Stimulated activated naive B cell treated with anti-CD40 and anti-IgM and Interleukin-4, amounts not matched to agents 10 μg/mL and 1 μg/mL and 100 μg/mL, for 72 hours (primary cell): Measurements from ENCODE around the gene CNGA3.
A peak's percentile ranks its signal among the peaks of the same experiment; 100 is the strongest.
"Not testable (repeated sequence)": the region's sequence is repeated elsewhere in the genome, so short reads cannot be mapped to it uniquely, and the experiment has no call there.

ENCODE experiments used
- ATAC-seq, 2 donors: fragments of 150-1000 bp; cut with Tn5 transposase; replicated peaks; 2 replicates each; pipeline ENCODE4 v1.10.0; 2021; ENCODE audit warnings: moderate library complexity in 1 of 2
- DNase-seq: peaks from one replicate; pipeline ENCODE4 v3.0.0; 2021
- H3K27ac Mint-ChIP-seq: one replicate; pipeline ENCODE4 v1.8.0; 2022; ENCODE audit warnings: mild to moderate bottlenecking, mixed read lengths
- H3K27me3 Mint-ChIP-seq, 2 donors: one replicate each; pipeline ENCODE4 v1.8.0; 2022; ENCODE audit warnings: mixed read lengths in 2 of 2
- H3K36me3 Mint-ChIP-seq, 2 donors: one replicate each; pipeline ENCODE4 v1.8.0; 2022; ENCODE audit warnings: mixed read lengths in 2 of 2, mild to moderate bottlenecking in 1 of 2
- H3K4me1 Mint-ChIP-seq, 2 donors: one replicate each; pipeline ENCODE4 v1.8.0; 2022; ENCODE audit warnings: mixed read lengths in 2 of 2, mild to moderate bottlenecking in 1 of 2
- H3K4me3 Mint-ChIP-seq, 2 donors: one replicate each; pipeline ENCODE4 v1.8.0; 2022; ENCODE audit warnings: mild to moderate bottlenecking in 2 of 2, mixed read lengths in 2 of 2, moderate library complexity in 1 of 2
- H3K9me3 Mint-ChIP-seq, 2 donors: one replicate each; pipeline ENCODE4 v1.8.0; 2022; ENCODE audit warnings: mixed read lengths in 2 of 2, mild to moderate bottlenecking in 1 of 2

The CNGA3 gene

DNA sequence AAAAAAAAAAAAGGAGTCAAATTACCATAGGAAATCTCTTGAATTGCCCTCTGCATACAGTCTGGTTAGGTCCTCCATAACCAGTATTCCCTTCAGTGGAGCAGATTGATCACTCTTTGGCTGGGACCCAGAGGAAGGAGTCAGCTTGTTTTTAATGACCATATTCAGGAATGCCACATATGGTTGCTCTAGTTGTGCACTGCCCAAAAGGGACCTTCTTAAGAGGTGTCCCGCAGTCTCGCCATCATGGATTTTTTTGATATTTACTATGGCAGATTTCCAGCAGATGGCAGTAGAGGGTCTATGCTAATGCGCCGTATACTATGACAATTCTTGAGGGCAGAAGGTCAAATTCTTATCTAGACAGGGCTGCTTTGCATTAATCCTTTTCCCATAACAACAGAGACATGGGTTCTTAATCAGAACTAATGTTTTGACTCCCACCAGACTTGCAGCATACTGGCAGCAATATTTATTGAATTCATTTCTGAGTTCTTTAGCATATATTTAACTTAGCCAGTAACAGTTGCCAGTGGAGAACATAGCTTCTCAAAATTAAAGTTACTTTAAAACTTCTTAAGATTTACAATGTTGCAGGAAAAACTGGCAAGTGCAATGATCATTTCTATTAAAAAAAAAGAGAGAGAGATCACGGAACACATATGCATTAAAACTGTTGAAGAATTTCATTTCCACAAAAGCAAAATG lies 66.6 kb downstream of the CNGA3 start:
- Mint-ChIP-seq H3K9me3 (peaks cover 2 to 4% of the 10 kb centered on the region in 2 donors), H3K27me3 (peaks cover 0 to 6% of the 10 kb centered on the region in 2 donors), H3K27ac (no peak overlapping the region), H3K36me3 (peaks cover 3 to 4% of the 10 kb centered on the region in 2 donors), H3K4me3 (no peak overlapping the region), H3K4me1 (peaks cover 0 to 5% of the 10 kb centered on the region in 2 donors)
- DNase-seq = peak; percentile 39
- peak; percentile 93 to 95 for ATAC-seq

DNA sequence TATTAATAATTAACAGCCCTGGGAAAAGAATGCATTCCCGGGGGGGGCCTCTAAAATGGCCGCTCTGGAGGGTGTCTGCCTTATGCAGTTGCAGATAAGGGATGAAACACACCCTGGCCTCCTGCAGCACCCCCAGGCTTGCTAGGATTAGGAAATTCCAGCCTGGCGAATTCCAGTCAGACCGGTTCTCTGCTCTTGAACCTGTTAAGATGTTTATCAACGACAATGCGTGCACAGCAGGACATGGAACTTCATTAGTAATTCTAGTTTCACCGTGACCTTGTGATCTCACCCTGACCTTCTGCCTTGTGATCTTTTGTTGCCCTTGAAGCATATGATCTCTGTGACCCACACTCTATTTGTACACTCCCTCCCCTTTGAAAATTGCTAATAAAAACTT lies 68.0 kb downstream of the CNGA3 start:
- H3K36me3 Mint-ChIP-seq, H3K27me3 Mint-ChIP-seq, H3K9me3 Mint-ChIP-seq, H3K4me3 Mint-ChIP-seq, H3K4me1 Mint-ChIP-seq, H3K27ac Mint-ChIP-seq, ATAC-seq, DNase-seq: not testable (repeated sequence)

DNA sequence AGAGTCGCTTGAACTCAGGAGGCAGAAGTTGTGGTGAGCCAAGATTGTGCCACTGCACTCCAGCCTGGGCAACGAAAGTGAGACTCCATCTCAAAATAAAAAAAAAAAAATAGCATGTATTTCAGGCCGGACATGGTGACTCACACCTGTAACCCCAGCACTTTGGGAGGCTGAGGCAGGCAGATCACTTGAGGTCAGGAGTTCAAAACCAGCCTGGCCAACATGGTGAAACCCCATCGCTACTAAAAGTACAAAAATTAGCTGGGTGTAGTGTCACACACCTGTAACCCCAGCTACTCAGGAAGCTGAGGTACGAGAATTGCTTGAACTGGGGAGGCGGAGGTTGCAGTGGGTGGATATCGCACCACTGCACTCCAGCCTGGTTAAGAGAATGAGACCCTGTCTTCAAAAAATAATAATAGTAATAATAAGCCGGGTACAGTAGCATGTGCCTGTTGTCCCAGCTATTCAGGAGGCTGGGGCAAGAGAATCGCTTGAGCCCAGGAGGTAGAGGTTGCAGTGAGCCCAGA lies 69.5 kb downstream of the CNGA3 start:
- not testable (repeated sequence) for ATAC-seq

DNA sequence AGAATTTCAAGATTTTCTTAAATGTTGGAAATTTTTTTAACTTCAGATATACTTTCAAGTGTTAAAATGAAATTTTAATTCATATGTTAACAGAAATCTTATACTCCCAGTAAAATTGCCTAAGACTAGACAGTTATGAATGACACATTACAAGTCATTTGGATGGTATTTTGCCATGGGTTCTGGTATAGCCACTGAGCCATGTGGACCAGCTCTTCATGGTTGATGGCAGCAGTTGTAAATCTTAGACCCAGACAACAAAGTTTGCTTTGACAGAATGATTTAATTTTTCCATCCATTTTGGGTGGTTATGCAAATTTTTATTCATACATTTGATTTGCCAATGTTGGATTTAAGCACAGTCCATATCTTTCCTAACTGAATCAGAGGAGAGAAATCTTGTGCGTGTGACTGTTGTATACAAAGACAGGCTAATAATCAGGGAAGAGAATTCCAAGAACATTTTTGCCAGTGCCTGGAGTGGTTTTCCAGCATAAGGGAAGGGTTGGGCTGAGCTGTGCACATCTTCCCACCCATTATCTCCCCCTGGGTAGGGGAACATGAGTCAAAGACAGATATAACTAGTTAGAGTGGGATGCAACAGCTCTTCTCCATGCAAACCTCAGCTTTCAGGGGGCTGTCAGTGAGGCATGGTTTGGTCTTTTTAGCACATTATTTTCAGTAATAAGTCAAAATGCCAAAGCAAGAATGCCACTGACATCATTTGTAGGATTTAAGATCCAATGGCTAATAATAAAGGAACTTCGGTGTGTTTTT lies 70.3 kb downstream of the CNGA3 start:
- H3K36me3 Mint-ChIP-seq = peaks cover 3 to 7% of the 10 kb centered on the region in 2 donors
- H3K27me3 Mint-ChIP-seq = peaks cover 9 to 23% of the 10 kb centered on the region in 2 donors
- no peak for ATAC-seq
- no peak overlapping the region for H3K4me3 Mint-ChIP-seq
- DNase-seq = no peak
- peaks cover 0 to 5% of the 10 kb centered on the region in 2 donors for H3K4me1 Mint-ChIP-seq
- H3K9me3 Mint-ChIP-seq = peaks cover 4 to 6% of the 10 kb centered on the region in 2 donors
- no peak overlapping the region for H3K27ac Mint-ChIP-seq

More for the DNA sequence above, 69.5 kb downstream of the CNGA3 start:
- H3K4me1 Mint-ChIP-seq, H3K9me3 Mint-ChIP-seq, H3K36me3 Mint-ChIP-seq, H3K27ac Mint-ChIP-seq, H3K4me3 Mint-ChIP-seq, DNase-seq: not testable (repeated sequence)
- peaks cover 9 to 17% of the 10 kb centered on the region in 2 donors for H3K27me3 Mint-ChIP-seq

DNA sequence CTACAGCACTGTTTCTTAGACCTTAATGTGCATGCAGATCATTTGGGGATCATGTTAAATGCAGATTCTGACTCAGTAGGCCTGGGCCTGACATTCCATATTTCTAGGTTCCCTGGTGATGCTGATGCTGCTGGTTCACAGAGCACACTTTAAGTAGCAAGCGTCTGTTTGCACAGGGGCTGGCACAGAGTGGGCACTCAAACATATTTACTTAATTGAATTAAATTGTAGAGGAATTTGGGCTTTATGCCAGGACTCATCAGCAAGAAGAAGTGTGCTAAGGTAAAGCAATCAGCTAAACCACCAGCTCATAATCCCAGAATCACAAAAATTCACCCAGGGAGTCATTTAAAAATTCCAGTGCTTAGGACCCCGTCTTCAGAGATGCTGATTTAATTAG lies 73.3 kb downstream of the CNGA3 start:
- Mint-ChIP-seq H3K36me3 (peaks cover 8 to 14% of the 10 kb centered on the region in 2 donors), H3K4me3 (no peak overlapping the region), H3K27ac (no peak overlapping the region), H3K9me3 (peaks cover 11 to 12% of the 10 kb centered on the region in 2 donors), H3K4me1 (no peaks in the 10 kb centered on the region), H3K27me3 (peaks cover 13 to 39% of the 10 kb centered on the region in 2 donors)
- ATAC-seq = no peak
- DNase-seq = no peak

DNA sequence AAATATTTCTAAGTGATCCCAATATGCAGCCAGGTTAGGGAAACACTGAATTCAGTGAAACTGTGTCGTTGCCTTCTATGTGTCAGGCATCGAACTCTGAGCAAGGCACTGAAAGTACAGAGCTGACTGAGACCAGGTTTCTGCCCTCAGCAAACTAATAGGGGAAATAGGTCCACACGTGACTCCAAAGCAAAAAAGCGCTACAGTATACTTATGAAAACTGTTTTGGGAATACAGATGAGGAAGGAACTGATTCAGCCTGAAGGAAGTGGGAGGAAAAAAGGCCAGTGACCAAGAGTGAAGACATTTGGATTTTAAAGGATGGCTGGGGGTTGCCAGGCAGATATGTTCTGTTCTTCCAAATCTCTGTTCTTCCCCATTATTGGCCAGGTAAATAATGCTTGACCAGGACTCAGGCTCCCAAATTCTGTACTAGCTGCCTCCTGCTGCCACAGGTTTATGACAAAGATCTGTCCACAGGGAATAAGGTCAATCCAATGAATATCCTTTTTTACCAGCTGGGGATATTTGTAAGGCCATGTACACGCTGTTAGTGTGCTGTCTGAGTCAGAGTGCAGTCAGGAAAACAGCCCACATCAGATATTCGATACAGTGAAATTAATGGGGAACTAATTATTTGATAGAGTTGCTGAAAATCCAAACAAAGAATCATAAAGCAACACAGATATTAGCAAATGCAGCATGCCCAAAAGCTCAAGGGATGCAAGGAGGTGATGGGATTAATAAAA lies 73.9 kb downstream of the CNGA3 start:
- no peak for DNase-seq
- Mint-ChIP-seq H3K4me3 (no peak overlapping the region), H3K27me3 (peaks cover 13 to 39% of the 10 kb centered on the region in 2 donors), H3K4me1 (no peaks in the 10 kb centered on the region), H3K36me3 (peaks cover 7 to 13% of the 10 kb centered on the region in 2 donors), H3K9me3 (peaks cover 9 to 12% of the 10 kb centered on the region in 2 donors), H3K27ac (no peak overlapping the region)
- no peak for ATAC-seq

DNA sequence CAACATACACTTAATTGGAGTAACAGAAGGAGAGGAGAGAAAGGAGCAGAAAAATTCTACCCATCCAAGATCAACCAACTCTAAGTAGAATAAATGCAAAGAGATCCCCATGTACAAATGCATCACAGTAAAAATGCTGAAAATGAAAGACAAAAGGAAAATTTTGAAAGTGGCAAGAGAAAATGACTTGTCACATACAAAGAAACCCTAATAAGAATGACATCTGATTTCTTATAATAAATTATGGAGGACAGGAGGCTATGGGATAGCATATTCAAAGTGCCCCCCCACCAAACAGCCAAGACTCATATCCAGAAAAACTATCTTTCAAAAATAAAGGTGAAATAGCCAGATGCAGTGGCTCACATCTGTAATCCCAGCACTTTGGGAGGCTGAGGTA lies 76.2 kb downstream of the CNGA3 start:
- Mint-ChIP-seq H3K27me3 (peaks cover 13 to 38% of the 10 kb centered on the region in 2 donors), H3K9me3 (peaks cover 9 to 12% of the 10 kb centered on the region in 2 donors), H3K27ac (no peak overlapping the region), H3K4me1 (no peaks in the 10 kb centered on the region), H3K36me3 (peaks cover 7 to 13% of the 10 kb centered on the region in 2 donors), H3K4me3 (no peak overlapping the region)
- ATAC-seq = no peak
- DNase-seq = no peak

DNA sequence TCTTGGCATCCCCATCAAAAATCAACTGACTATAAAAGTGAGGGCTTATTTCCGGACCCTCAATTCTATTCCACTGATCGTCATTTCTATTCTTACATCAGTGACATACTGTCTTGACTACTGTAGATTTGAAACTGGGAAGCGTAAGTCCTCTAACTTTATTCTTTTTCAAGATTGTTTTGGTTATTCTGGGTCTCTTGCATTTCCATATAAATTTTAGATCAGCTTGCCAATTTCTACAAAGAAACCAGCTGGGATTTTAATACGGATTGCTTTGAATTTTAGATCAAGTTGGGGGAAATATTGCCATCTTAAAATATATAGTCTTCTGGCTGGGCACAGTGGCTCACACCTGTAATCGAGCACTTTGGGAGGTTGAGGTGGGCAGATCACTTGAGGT lies 80.5 kb downstream of the CNGA3 start:
- no peak for DNase-seq
- H3K9me3 Mint-ChIP-seq = peaks cover 7 to 9% of the 10 kb centered on the region in 2 donors
- peaks cover 6 to 7% of the 10 kb centered on the region in 2 donors for H3K36me3 Mint-ChIP-seq
- H3K27ac Mint-ChIP-seq = no peak overlapping the region
- H3K27me3 Mint-ChIP-seq = peaks cover 16 to 34% of the 10 kb centered on the region in 2 donors
- no peak for ATAC-seq
- no peak overlapping the region for H3K4me3 Mint-ChIP-seq
- no peaks in the 10 kb centered on the region for H3K4me1 Mint-ChIP-seq

DNA sequence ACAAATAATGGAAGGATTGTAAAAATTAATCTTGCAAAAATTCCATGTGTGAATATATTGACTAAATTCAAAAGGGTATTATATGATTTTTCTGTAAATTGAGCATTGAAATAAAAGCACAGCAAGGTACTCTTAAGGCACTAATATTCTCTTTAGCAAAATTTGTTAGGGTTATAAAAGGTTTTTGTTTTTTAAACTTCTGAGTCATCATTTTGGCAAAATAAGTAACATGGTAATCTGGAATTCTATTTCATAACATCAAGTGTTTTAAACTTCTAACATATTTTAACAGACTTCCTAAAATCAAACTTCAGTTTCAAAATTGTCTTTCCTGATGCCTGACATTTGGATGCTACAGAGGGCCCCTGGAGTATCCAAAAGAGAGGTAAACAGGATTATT lies 85.9 kb downstream of the CNGA3 start:
- ATAC-seq (no peak), DNase-seq (no peak)
- Mint-ChIP-seq H3K36me3 (peaks cover 0 to 7% of the 10 kb centered on the region in 2 donors), H3K9me3 (peaks cover 5 to 8% of the 10 kb centered on the region in 2 donors), H3K4me3 (no peak overlapping the region), H3K4me1 (peaks cover 5 to 7% of the 10 kb centered on the region in 2 donors), H3K27me3 (peaks cover 14 to 28% of the 10 kb centered on the region in 2 donors), H3K27ac (no peak overlapping the region)

DNA sequence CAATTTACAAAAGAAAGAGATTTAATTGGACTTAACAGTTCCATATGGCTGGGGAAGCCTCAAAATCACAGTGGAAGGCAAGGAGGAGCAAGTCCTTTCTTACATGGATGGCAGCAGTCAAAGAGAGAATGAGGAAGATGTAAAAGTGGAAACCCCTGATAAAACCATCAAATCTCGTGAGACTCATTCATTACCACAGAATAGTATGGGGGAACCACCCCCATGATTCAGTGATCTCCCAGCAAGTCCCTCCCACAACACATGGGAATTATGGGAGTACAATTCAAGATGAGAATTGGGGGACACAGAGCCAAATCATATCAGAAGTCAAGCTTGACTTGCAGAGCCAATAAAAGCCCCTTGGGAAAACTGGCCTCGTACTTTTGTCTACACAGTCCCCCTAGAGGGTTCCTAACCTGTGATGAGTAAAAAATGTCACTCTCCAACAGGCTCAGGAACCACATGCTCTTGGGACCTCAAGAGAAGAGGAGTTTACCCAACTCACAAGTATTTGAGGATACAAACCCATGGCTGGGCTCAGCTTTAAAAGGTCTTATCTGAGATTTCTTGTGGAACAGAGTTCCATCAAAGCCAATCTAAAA lies 87.2 kb downstream of the CNGA3 start:
- Mint-ChIP-seq H3K4me3 (no peak overlapping the region), H3K9me3 (peaks cover 7 to 9% of the 10 kb centered on the region in 2 donors), H3K27me3 (peaks cover 14 to 28% of the 10 kb centered on the region in 2 donors), H3K27ac (no peak overlapping the region), H3K4me1 (peaks cover 5 to 10% of the 10 kb centered on the region in 2 donors), H3K36me3 (peaks cover 0 to 8% of the 10 kb centered on the region in 2 donors)
- ATAC-seq (peak; percentile 66 to 89), DNase-seq (peak; percentile 27)

DNA sequence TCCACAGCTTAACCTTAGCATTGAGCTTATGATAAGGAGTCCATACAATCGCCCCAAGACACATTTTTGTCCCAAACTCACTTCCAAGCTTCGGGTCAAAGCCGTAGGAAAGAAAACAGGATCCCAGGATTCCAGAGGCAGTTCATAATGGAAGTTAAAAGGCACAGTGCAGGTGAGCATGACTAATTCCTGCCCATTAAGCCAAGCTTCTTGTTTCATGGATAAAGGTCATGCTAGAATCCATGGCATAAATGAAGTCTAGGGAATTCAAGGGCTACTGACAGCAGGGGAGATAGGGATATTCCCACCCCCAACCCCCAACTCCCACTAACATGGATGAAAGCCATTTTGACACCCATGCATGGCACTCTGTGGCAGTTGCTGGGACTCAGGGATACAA lies 88.2 kb downstream of the CNGA3 start:
- DNase-seq (no peak), ATAC-seq (no peak)
- Mint-ChIP-seq H3K27ac (no peak overlapping the region), H3K9me3 (peaks cover 15 to 17% of the 10 kb centered on the region in 2 donors), H3K36me3 (peaks cover 0 to 13% of the 10 kb centered on the region in 2 donors), H3K4me1 (peaks cover 10 to 17% of the 10 kb centered on the region in 2 donors), H3K27me3 (peaks cover 9 to 27% of the 10 kb centered on the region in 2 donors), H3K4me3 (no peak overlapping the region)

DNA sequence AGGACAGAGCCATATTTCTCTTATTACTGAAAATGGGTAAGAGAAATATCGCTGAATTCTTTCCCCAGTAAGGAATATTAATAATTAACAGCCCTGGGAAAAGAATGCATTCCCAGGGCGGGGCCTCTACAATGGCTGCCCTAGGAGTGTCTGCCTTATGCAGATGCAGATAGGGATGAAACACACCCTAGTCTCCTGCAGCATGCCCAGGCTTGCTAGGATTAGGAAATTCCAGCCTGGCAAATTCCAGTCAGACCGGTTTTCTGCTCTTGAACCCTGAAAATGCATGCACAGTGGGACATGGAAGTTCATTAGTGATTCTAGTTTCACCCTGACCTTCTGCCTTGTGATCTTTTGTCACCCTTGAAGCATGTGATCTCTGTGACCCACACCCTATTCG lies 89.4 kb downstream of the CNGA3 start:
- peaks cover 0 to 17% of the 10 kb centered on the region in 2 donors for H3K36me3 Mint-ChIP-seq
- not testable (repeated sequence) for ATAC-seq, DNase-seq, H3K4me3 Mint-ChIP-seq, H3K27ac Mint-ChIP-seq
- peaks cover 10 to 17% of the 10 kb centered on the region in 2 donors for H3K4me1 Mint-ChIP-seq
- peaks cover 19 to 27% of the 10 kb centered on the region in 2 donors for H3K9me3 Mint-ChIP-seq
- peaks cover 4 to 16% of the 10 kb centered on the region in 2 donors for H3K27me3 Mint-ChIP-seq

DNA sequence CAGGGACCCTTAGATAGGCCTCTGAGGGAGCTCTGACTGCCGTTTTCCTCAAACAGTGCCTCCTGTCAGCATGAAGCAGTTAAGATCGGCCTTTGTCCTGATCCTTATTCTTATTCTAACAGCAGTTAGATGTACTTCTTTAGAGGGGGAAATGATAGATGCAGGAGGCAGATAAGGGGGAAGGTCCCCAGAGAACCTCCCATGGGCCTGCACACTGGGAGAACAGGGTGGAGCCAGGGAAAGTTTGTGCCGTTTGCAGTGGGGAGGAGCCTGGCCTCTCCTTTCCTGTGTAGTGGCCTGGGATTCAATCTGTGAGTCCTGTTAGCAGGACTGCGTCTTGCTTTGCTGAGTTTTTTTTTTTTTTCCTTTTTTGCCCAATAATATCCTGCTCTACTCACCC lies 90.5 kb downstream of the CNGA3 start:
- no peak for DNase-seq
- peaks cover 16 to 27% of the 10 kb centered on the region in 2 donors for H3K9me3 Mint-ChIP-seq
- peaks cover 0 to 13% of the 10 kb centered on the region in 2 donors for H3K27me3 Mint-ChIP-seq
- ATAC-seq = no peak
- no peak overlapping the region for H3K4me3 Mint-ChIP-seq
- peaks cover 0 to 17% of the 10 kb centered on the region in 2 donors for H3K36me3 Mint-ChIP-seq
- peaks cover 10 to 21% of the 10 kb centered on the region in 2 donors for H3K4me1 Mint-ChIP-seq
- no peak overlapping the region for H3K27ac Mint-ChIP-seq
